GM23338 (cell line): ENCODE data around the gene OGFOD2. TPM values are rescaled to one million over a fixed set of nuclear protein-coding genes. Genes with fewer than 3 reads are reported as not detected.

Experiments used
- ATAC-seq: fragments of 200-7000 bp; cut with Tn5 transposase; 3 replicates; pipeline ENCODE4 v1.9.1; 2020
- DNase-seq: peaks from one replicate; pipeline ENCODE4 v3.0.0-alpha.2; 2015; ENCODE audit warnings: low spot score
- H2AFZ ChIP-seq: fragments of 200-600 bp; sonication (generic); 2 replicates; pipeline ENCODE4 v1.8.0; 2016; ENCODE audit warnings: antibody characterized with exemption, mild to moderate bottlenecking, moderate library complexity
- H3F3A ChIP-seq: fragments of 200-600 bp; sonication (generic); replicated peaks from 2 replicates; pipeline ENCODE4 v1.8.0; 2017; ENCODE audit warnings: antibody characterized with exemption, mixed run types, low read depth
- H3K27ac ChIP-seq: fragments of 200-600 bp; sonication (generic); 2 replicates; pipeline ENCODE4 v1.6.1; 2016; ENCODE audit warnings: low read depth
- H3K27me3 ChIP-seq: fragments of 200-600 bp; sonication (generic); 2 replicates; pipeline ENCODE4 v1.8.0; 2016; ENCODE audit warnings: mild to moderate bottlenecking, mixed run types, moderate library complexity; ENCODE audit not compliant: insufficient read depth
- H3K36me3 ChIP-seq: fragments of 200-600 bp; sonication (generic); 2 replicates; pipeline ENCODE4 v1.8.0; 2016; ENCODE audit warnings: mild to moderate bottlenecking; ENCODE audit not compliant: insufficient read depth
- H3K4me1 ChIP-seq: fragments of 200-600 bp; sonication (generic); 2 replicates; pipeline ENCODE4 v1.8.0; 2016; ENCODE audit warnings: mild to moderate bottlenecking, moderate library complexity; ENCODE audit not compliant: insufficient read depth
- H3K4me2 ChIP-seq: fragments of 200-600 bp; sonication (generic); 2 replicates; pipeline ENCODE4 v1.7.1; 2017; ENCODE audit warnings: mixed run types
- H3K4me3 ChIP-seq: fragments of 200-600 bp; sonication (generic); 2 replicates; pipeline ENCODE4 v1.6.1; 2016; ENCODE audit warnings: mixed run types
- H3K79me2 ChIP-seq: fragments of 200-600 bp; sonication (generic); replicated peaks from 2 replicates; pipeline ENCODE4 v1.8.0; 2017; ENCODE audit warnings: mild to moderate bottlenecking; ENCODE audit not compliant: insufficient read depth
- H3K9me2 ChIP-seq: fragments of 200-600 bp; sonication (generic); 2 replicates; pipeline ENCODE4 v1.8.0; 2017; ENCODE audit not compliant: insufficient read depth
- H4K20me1 ChIP-seq: fragments of 200-600 bp; sonication (generic); replicated peaks from 2 replicates; pipeline ENCODE4 v1.8.0; 2017; ENCODE audit warnings: mild to moderate bottlenecking; ENCODE audit not compliant: insufficient read depth
- H3K27ac Mint-ChIP-seq: 2 replicates; pipeline ENCODE4 v1.8.0; 2020; ENCODE audit warnings: inconsistent platforms, mild to moderate bottlenecking, moderate library complexity, mixed read lengths
- H3K27me3 Mint-ChIP-seq: 3 replicates; pipeline ENCODE4 v1.8.0; 2022; ENCODE audit warnings: low read depth, mild to moderate bottlenecking, moderate library complexity, mixed read lengths, inconsistent platforms; ENCODE audit not compliant: insufficient read depth, poor library complexity
- H3K36me3 Mint-ChIP-seq: 3 replicates; pipeline ENCODE4 v1.8.0; 2021; ENCODE audit warnings: low read depth, mild to moderate bottlenecking, inconsistent platforms, moderate library complexity, mixed read lengths
- H3K4me1 Mint-ChIP-seq: 3 replicates; pipeline ENCODE4 v1.8.0; 2020; ENCODE audit warnings: mild to moderate bottlenecking, inconsistent platforms, mixed read lengths
- H3K4me3 Mint-ChIP-seq: 3 replicates; pipeline ENCODE4 v1.8.0; 2021; ENCODE audit warnings: moderate library complexity, mild to moderate bottlenecking, inconsistent platforms, mixed read lengths
- H3K9me3 Mint-ChIP-seq: 3 replicates; pipeline ENCODE4 v1.8.0; 2020; ENCODE audit warnings: moderate library complexity, mild to moderate bottlenecking, inconsistent platforms, mixed read lengths
- CREB1 ChIP-seq: fragments of 250-450 bp; sonication (Bioruptor Pico); IDR thresholded peaks from 2 replicates; pipeline ENCODE4 v1.5.0; 2020; ENCODE audit warnings: low read depth, mild to moderate bottlenecking, moderate library complexity
- EZH2 ChIP-seq: fragments of 200-600 bp; sonication (generic); IDR thresholded peaks from one replicate; pipeline ENCODE4 v1.8.0; 2017; ENCODE audit warnings: antibody characterized with exemption, mild to moderate bottlenecking, low read depth; ENCODE audit not compliant: unreplicated experiment
- JUNB ChIP-seq: IDR thresholded peaks from one replicate; pipeline ENCODE4 v1.6.1; 2016; ENCODE audit warnings: antibody characterized with exemption; ENCODE audit not compliant: unreplicated experiment
- NANOG ChIP-seq: IDR thresholded peaks from 2 replicates; pipeline ENCODE4 v1.6.1; 2016; ENCODE audit warnings: antibody characterized with exemption, borderline replicate concordance
- POLR2AphosphoS5 ChIP-seq: IDR thresholded peaks from 2 replicates; pipeline ENCODE4 v1.6.1; 2016; ENCODE audit warnings: antibody characterized with exemption, low read depth
- STAT1 ChIP-seq: IDR thresholded peaks from one replicate; pipeline ENCODE4 v1.6.1; 2016; ENCODE audit warnings: antibody characterized with exemption; ENCODE audit not compliant: unreplicated experiment
- ZNF114 ChIP-seq: fragments of 250-450 bp; sonication (Bioruptor Pico); IDR thresholded peaks from 2 replicates; pipeline ENCODE4 v1.5.0; 2020; ENCODE audit warnings: mild to moderate bottlenecking, moderate library complexity
- polyA plus RNA-seq: library from polyadenylated mRNA; unstranded; fragments of >200 nt; fragmentation: Nextera tagmentation; extraction: Ambion mirVana; gene quantifications from 2 replicates; pipeline ENCODE4 v1.2.1, GENCODE V29; 2016
- total RNA-seq: library from RNA; depleted of rRNA; stranded (reverse); fragments of >200 nt; shearing (Covaris generic); gene quantifications from 2 replicates; pipeline ENCODE4 v1.2.3, GENCODE V29; 2014
- TF ChIP-seq, protein P1 (sequence below): IDR thresholded peaks from 2 replicates; pipeline ENCODE4 v1.6.1; 2016; ENCODE audit warnings: antibody characterized with exemption
- TF ChIP-seq, protein P2 (sequence below): IDR thresholded peaks from one replicate; pipeline ENCODE4 v1.6.1; 2018; ENCODE audit warnings: antibody characterized with exemption; ENCODE audit not compliant: unreplicated experiment

OGFOD2 gene
- total and polyA plus RNA-seq, 2 experiments from 2014 or later = 13.1 to 16.1 TPM

DNA sequence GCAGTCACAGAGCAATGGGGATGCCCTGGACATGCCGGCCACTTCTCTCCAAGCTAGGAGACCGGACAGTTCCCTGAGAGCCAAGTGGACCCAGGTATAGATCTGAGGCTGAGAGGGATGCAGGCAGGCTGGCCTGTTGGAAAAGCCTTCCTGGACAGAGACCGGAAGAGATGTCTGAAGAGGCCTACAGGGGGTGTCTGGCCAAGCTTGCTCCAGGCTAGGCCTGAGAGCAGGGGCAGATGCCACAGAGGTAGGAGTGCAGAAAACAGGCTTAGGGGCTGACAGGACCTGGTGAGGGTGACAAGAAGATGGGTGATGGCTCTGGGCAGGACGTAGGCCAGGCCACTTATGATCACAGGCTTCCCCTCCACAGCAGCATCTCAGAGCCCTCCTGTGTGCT is 35.6 kb downstream of the OGFOD2 start:
- Mint-ChIP-seq H3K36me3 (no peaks in the 10 kb centered on the region), H3K4me3 (no peak overlapping the region), H3K9me3 (no peaks in the 10 kb centered on the region; the same call in 2 of the 3 replicates), H3K27ac (no peak overlapping the region; the same call in 1 of the 2 replicates), H3K27me3 (peaks cover 4% of the 10 kb centered on the region), H3K4me1 (no peaks in the 10 kb centered on the region)
- no peaks in the 10 kb centered on the region for H3K27me3 ChIP-seq
- no peaks in the 10 kb centered on the region for H3K79me2 ChIP-seq
- H3K27ac ChIP-seq = no peak overlapping the region
- H3K4me1 ChIP-seq = no peaks in the 10 kb centered on the region
- no peak overlapping the region for H3K4me3 ChIP-seq
- H3K9me2 ChIP-seq = no peaks in the 10 kb centered on the region
- H4K20me1 ChIP-seq = no peaks in the 10 kb centered on the region
- no peak for DNase-seq
- H2AFZ ChIP-seq = no peak overlapping the region
- TF ChIP-seq ZNF114 (CRISPR knock-in tag) = no peak
- TF ChIP-seq NANOG = no peak
- no peak for TF ChIP-seq CREB1
- TF ChIP-seq, protein P1, sequence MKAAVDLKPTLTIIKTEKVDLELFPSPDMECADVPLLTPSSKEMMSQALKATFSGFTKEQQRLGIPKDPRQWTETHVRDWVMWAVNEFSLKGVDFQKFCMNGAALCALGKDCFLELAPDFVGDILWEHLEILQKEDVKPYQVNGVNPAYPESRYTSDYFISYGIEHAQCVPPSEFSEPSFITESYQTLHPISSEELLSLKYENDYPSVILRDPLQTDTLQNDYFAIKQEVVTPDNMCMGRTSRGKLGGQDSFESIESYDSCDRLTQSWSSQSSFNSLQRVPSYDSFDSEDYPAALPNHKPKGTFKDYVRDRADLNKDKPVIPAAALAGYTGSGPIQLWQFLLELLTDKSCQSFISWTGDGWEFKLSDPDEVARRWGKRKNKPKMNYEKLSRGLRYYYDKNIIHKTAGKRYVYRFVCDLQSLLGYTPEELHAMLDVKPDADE = no peak
- TF ChIP-seq JUNB = no peak
- TF ChIP-seq POLR2AphosphoS5 = no peak
- no peak for TF ChIP-seq STAT1
- H3F3A ChIP-seq = no peaks in the 10 kb centered on the region
- no peaks in the 10 kb centered on the region for H3K36me3 ChIP-seq
- H3K4me2 ChIP-seq = no peak overlapping the region
- ATAC-seq = peak; percentile 57

DNA sequence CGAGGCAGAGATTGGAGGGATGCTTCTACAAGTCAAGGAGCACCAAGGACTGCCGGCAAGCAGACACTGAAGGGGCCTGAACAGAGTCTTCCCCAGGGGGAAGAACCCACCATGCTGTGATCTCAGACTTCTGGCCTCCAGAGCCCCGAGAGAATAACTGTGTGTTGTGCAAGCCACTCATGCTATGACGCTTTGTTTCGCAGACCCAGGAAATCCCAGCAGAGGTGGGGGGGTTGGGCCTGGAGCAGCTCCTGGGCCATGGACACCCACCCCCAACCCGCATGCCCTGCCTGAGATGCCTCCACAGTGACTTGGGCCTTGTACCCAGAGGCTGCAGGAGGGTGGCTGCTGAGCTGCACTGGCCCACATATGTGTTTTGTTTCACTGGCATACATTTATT is 36.7 kb downstream of the OGFOD2 start:
- Histone ChIP-seq H3K4me2 (no peak overlapping the region), H3K9me2 (no peaks in the 10 kb centered on the region), H3K27ac (no peak overlapping the region), H3F3A (no peaks in the 10 kb centered on the region), H3K4me1 (no peaks in the 10 kb centered on the region), H3K4me3 (no peak overlapping the region), H3K27me3 (no peaks in the 10 kb centered on the region), H3K36me3 (no peaks in the 10 kb centered on the region), H4K20me1 (no peaks in the 10 kb centered on the region), H2AFZ (no peak overlapping the region), H3K79me2 (no peaks in the 10 kb centered on the region)
- peaks cover 4% of the 10 kb centered on the region for H3K27me3 Mint-ChIP-seq
- no peak overlapping the region for H3K4me3 Mint-ChIP-seq
- TF ChIP-seq EZH2 (no peak), NANOG (no peak), STAT1 (no peak)
- TF ChIP-seq, protein P2, sequence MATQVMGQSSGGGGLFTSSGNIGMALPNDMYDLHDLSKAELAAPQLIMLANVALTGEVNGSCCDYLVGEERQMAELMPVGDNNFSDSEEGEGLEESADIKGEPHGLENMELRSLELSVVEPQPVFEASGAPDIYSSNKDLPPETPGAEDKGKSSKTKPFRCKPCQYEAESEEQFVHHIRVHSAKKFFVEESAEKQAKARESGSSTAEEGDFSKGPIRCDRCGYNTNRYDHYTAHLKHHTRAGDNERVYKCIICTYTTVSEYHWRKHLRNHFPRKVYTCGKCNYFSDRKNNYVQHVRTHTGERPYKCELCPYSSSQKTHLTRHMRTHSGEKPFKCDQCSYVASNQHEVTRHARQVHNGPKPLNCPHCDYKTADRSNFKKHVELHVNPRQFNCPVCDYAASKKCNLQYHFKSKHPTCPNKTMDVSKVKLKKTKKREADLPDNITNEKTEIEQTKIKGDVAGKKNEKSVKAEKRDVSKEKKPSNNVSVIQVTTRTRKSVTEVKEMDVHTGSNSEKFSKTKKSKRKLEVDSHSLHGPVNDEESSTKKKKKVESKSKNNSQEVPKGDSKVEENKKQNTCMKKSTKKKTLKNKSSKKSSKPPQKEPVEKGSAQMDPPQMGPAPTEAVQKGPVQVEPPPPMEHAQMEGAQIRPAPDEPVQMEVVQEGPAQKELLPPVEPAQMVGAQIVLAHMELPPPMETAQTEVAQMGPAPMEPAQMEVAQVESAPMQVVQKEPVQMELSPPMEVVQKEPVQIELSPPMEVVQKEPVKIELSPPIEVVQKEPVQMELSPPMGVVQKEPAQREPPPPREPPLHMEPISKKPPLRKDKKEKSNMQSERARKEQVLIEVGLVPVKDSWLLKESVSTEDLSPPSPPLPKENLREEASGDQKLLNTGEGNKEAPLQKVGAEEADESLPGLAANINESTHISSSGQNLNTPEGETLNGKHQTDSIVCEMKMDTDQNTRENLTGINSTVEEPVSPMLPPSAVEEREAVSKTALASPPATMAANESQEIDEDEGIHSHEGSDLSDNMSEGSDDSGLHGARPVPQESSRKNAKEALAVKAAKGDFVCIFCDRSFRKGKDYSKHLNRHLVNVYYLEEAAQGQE = no peak
- H3K27ac Mint-ChIP-seq = no peak overlapping the region
- ATAC-seq (no peak), DNase-seq (no peak)
- H3K4me1 Mint-ChIP-seq = no peaks in the 10 kb centered on the region
- H3K36me3 Mint-ChIP-seq = no peaks in the 10 kb centered on the region
- H3K9me3 Mint-ChIP-seq = no peaks in the 10 kb centered on the region; the same call in 2 of the 3 replicates
